OCI-LY1 (cell line): ENCODE measurements around the gene CAPN2.

Experiments used
- H2AFZ ChIP-seq: fragments of 200-600 bp; sonication (generic), shearing (Covaris generic); 2 replicates; pipeline ENCODE4 v1.6.0; 2014; ENCODE audit warnings: antibody characterized with exemption, mild to moderate bottlenecking, low read length
- H3F3A ChIP-seq: fragments of 200-600 bp; sonication (generic), shearing (Covaris generic); 2 replicates; pipeline ENCODE4 v1.6.0; 2014; ENCODE audit warnings: mild to moderate bottlenecking, antibody characterized with exemption, low read length, moderate library complexity; ENCODE audit not compliant: insufficient read depth
- H3K27ac ChIP-seq: fragments of 200-600 bp; sonication (generic); 2 replicates; pipeline ENCODE4 v1.5.1; 2014; ENCODE audit warnings: low read length, mixed run types, mild to moderate bottlenecking, low read depth; ENCODE audit not compliant: poor library complexity, severe bottlenecking
- H3K27me3 ChIP-seq: fragments of 200-600 bp; sonication (generic); 2 replicates; pipeline ENCODE4 v1.6.0; 2014; ENCODE audit warnings: antibody characterized with exemption, mild to moderate bottlenecking, low read length, moderate library complexity; ENCODE audit not compliant: insufficient read depth
- H3K36me3 ChIP-seq: fragments of 200-600 bp; sonication (generic); 2 replicates; pipeline ENCODE4 v1.6.1; 2014; ENCODE audit warnings: mild to moderate bottlenecking, antibody characterized with exemption, low read length, moderate library complexity, mixed read lengths; ENCODE audit not compliant: insufficient read depth
- H3K4me1 ChIP-seq: fragments of 200-600 bp; sonication (generic); 2 replicates; pipeline ENCODE4 v1.5.1; 2014; ENCODE audit warnings: mild to moderate bottlenecking, low read length, moderate library complexity; ENCODE audit not compliant: insufficient read depth, severe bottlenecking
- H3K4me2 ChIP-seq: fragments of 200-600 bp; sonication (generic), shearing (Covaris generic); 2 replicates; pipeline ENCODE4 v1.6.1; 2014; ENCODE audit warnings: low read length
- H3K4me3 ChIP-seq: fragments of 200-600 bp; sonication (generic); 2 replicates; pipeline ENCODE4 v1.5.1; 2014; ENCODE audit warnings: low read length, low read depth, mild to moderate bottlenecking, mixed read lengths; ENCODE audit not compliant: poor library complexity, severe bottlenecking
- H3K79me2 ChIP-seq: fragments of 200-600 bp; shearing (Covaris generic); 2 replicates; pipeline ENCODE4 v1.6.1; 2016; ENCODE audit warnings: mixed run types, low read length, mixed read lengths; ENCODE audit not compliant: insufficient read depth
- H3K9ac ChIP-seq: fragments of 200-600 bp; sonication (generic), shearing (Covaris generic); 2 replicates; pipeline ENCODE4 v1.6.1; 2014; ENCODE audit warnings: mild to moderate bottlenecking, low read length, mixed read lengths
- H3K9me2 ChIP-seq: fragments of 200-600 bp; sonication (generic), shearing (Covaris generic); 2 replicates; pipeline ENCODE4 v1.6.1; 2014; ENCODE audit warnings: low read depth, mild to moderate bottlenecking, low read length, mixed read lengths
- H3K9me3 ChIP-seq: fragments of 200-600 bp; shearing (Covaris generic); 2 replicates; pipeline ENCODE4 v1.6.1; 2014; ENCODE audit warnings: low read length, mixed read lengths
- H4K20me1 ChIP-seq: fragments of 200-600 bp; sonication (generic), shearing (Covaris generic); 2 replicates; pipeline ENCODE4 v1.6.0; 2016; ENCODE audit warnings: mild to moderate bottlenecking, low read length; ENCODE audit not compliant: insufficient read depth
- EZH2 ChIP-seq: fragments of 200-600 bp; sonication (generic), shearing (Covaris generic); IDR thresholded peaks from 2 replicates; pipeline ENCODE4 v1.8.0; 2017; ENCODE audit warnings: borderline replicate concordance, mixed run types, mild to moderate bottlenecking, antibody characterized with exemption, low read length, moderate library complexity, mixed read lengths
- TF ChIP-seq, protein P1 (sequence below): fragments of 200-600 bp; sonication (generic), shearing (Covaris generic); IDR thresholded peaks from 2 replicates; pipeline ENCODE4 v1.5.1; 2017; ENCODE audit warnings: mild to moderate bottlenecking, antibody characterized with exemption, low read length, moderate library complexity, mixed read lengths

Gene CAPN2

DNA sequence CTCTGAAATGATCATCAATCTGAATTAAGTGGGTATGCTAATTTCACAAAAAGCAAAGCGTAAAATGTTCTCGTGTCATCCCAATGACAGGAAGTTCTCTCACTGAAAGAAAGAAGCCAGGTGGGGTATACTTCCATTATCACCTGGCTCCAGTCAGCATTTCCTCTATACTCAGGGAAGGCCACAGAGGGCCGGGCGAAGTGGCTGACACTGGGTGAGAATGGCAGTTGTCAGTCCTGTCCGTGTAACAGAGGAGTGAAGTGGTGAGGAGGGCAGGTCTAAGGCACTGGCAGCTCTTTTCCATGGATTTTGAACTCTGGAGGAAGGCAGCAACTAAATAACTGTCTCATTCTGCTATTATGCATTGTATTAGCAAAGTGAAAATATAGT lies 60.4 kb downstream of the CAPN2 start:
- Histone ChIP-seq H3K4me3 (no peak overlapping the region), H3K36me3 (no peaks in the 10 kb centered on the region), H3K4me2 (no peak overlapping the region), H3K9ac (no peak overlapping the region), H3K79me2 (no peaks in the 10 kb centered on the region), H3K27ac (no peak overlapping the region), H3K27me3 (no peaks in the 10 kb centered on the region), H3K9me3 (no peaks in the 10 kb centered on the region; the same call in 1 of the 2 replicates), H2AFZ (no peak overlapping the region), H4K20me1 (no peaks in the 10 kb centered on the region), H3K4me1 (no peaks in the 10 kb centered on the region), H3F3A (no peaks in the 10 kb centered on the region), H3K9me2 (no peaks in the 10 kb centered on the region)
- TF ChIP-seq, protein P1, sequence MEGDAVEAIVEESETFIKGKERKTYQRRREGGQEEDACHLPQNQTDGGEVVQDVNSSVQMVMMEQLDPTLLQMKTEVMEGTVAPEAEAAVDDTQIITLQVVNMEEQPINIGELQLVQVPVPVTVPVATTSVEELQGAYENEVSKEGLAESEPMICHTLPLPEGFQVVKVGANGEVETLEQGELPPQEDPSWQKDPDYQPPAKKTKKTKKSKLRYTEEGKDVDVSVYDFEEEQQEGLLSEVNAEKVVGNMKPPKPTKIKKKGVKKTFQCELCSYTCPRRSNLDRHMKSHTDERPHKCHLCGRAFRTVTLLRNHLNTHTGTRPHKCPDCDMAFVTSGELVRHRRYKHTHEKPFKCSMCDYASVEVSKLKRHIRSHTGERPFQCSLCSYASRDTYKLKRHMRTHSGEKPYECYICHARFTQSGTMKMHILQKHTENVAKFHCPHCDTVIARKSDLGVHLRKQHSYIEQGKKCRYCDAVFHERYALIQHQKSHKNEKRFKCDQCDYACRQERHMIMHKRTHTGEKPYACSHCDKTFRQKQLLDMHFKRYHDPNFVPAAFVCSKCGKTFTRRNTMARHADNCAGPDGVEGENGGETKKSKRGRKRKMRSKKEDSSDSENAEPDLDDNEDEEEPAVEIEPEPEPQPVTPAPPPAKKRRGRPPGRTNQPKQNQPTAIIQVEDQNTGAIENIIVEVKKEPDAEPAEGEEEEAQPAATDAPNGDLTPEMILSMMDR: no peak
- no peak for TF ChIP-seq EZH2

DNA sequence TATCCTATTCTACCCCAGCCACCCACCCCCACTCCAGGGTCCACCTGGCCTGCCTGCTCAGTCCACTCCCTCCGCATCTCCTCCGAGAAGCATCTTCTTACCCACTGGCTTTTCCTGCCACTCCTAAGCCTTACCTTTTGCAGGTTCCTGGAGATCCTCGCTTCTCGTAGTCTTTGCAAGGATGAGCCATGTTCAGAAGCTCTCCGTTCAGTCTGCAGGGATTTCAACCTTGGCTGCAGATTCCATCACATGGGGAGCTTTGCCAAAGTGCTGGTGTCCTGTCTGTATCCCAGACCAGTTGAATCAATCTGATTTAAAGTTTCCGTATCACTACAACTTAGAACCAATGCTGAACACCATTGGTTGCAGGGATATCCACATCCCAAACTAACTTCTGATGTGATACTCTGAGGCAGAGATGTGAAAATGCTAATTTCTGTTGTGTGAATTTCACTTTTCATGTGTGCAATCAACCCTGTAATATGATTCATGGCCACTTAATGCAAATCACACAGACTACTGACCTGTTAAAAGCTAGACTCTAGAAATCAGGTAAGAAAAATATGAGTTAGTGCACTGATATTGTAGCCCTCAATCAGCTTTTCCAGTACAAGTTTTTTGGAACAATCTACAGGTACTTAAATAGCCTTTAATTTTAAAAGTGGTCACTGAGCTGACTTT lies 61.9 kb downstream of the CAPN2 start:
- Histone ChIP-seq H3K4me3 (no peak overlapping the region), H3K79me2 (no peaks in the 10 kb centered on the region), H3K9me2 (no peaks in the 10 kb centered on the region), H3K27ac (no peak overlapping the region), H3K9ac (no peak overlapping the region), H3K27me3 (no peaks in the 10 kb centered on the region), H3K36me3 (no peaks in the 10 kb centered on the region), H4K20me1 (no peaks in the 10 kb centered on the region), H3K4me2 (no peak overlapping the region), H2AFZ (no peak overlapping the region), H3K4me1 (no peaks in the 10 kb centered on the region), H3K9me3 (no peaks in the 10 kb centered on the region), H3F3A (no peaks in the 10 kb centered on the region)
- no peak for TF ChIP-seq EZH2
- TF ChIP-seq, protein P1: no peak

DNA sequence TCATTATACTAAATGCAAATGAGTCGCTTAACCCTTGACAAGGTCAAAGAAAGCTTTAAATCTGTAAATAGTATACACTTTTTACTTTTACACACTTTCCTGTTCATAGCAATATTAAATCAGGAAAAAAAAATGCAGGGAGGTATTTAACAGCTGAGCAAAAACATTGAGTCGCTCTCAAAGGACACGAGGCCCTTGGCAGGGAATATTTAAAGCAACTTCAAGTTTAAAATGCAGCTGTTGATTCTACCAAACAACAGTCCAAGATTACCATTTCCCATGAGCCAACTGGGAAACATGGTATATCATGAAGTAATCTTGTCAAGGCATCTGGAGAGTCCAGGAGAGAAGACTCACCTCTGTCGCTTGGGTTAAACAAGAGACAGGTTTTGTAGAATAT lies 62.7 kb downstream of the CAPN2 start:
- Histone ChIP-seq H3K27me3 (no peaks in the 10 kb centered on the region), H3K4me3 (no peak overlapping the region), H4K20me1 (no peaks in the 10 kb centered on the region), H3K79me2 (no peaks in the 10 kb centered on the region), H3F3A (no peaks in the 10 kb centered on the region), H3K27ac (no peak overlapping the region), H3K4me2 (no peak overlapping the region), H3K4me1 (no peaks in the 10 kb centered on the region), H3K9me3 (no peaks in the 10 kb centered on the region), H3K36me3 (no peaks in the 10 kb centered on the region; the same call in 1 of the 2 replicates), H3K9ac (no peak overlapping the region), H2AFZ (no peak overlapping the region), H3K9me2 (no peaks in the 10 kb centered on the region)
- TF ChIP-seq, protein P1: no peak
- no peak for TF ChIP-seq EZH2
